HL-60 (cell line): ENCODE data around the gene ANKS1B.

Source experiments
- GABPA ChIP-seq: IDR thresholded peaks from 2 replicates; pipeline ENCODE4 v1.6.1; 2012; ENCODE audit warnings: low read depth
- POLR2AphosphoS5 ChIP-seq: IDR thresholded peaks from 2 replicates; pipeline ENCODE4 v1.6.1; 2012; ENCODE audit warnings: low read depth
- TF ChIP-seq, protein P1 (sequence below): IDR thresholded peaks from one replicate; pipeline ENCODE4 v1.5.1; 2011; ENCODE audit warnings: low read length, control low read depth, inconsistent platforms; ENCODE audit not compliant: insufficient read depth

- TF ChIP-seq, protein P1, sequence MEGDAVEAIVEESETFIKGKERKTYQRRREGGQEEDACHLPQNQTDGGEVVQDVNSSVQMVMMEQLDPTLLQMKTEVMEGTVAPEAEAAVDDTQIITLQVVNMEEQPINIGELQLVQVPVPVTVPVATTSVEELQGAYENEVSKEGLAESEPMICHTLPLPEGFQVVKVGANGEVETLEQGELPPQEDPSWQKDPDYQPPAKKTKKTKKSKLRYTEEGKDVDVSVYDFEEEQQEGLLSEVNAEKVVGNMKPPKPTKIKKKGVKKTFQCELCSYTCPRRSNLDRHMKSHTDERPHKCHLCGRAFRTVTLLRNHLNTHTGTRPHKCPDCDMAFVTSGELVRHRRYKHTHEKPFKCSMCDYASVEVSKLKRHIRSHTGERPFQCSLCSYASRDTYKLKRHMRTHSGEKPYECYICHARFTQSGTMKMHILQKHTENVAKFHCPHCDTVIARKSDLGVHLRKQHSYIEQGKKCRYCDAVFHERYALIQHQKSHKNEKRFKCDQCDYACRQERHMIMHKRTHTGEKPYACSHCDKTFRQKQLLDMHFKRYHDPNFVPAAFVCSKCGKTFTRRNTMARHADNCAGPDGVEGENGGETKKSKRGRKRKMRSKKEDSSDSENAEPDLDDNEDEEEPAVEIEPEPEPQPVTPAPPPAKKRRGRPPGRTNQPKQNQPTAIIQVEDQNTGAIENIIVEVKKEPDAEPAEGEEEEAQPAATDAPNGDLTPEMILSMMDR, result no peak
- no peak for TF ChIP-seq GABPA
- no peak for TF ChIP-seq POLR2AphosphoS5
Measured at GRCh38 chr12:99847936-99848335, 136.8 kb downstream of the ANKS1B start.
